Activated CD8-positive, alpha-beta memory T cell treated with anti-CD3 and anti-CD28 coated beads for 48 hours (primary cell): ENCODE results near the gene FNDC3B.

ENCODE experiments used
- DNase-seq, 3 experiments: peaks; one replicate each; pipeline ENCODE4 v3.0.0-alpha.2; 2020; ENCODE audit warnings: low read depth in 2 of 3, low spot score in 2 of 3

Gene FNDC3B

GRCh38 chr3:172379372-172379771, 340.0 kb downstream of the FNDC3B start:
- DNase-seq: no peak

- DNase-seq: no peak
Observed at GRCh38 chr3:172380632-172381031, 341.3 kb downstream of the FNDC3B start.

GRCh38 chr3:172383306-172383796, 344.0 kb downstream of the FNDC3B start:
- DNase-seq: no peak

GRCh38 chr3:172384836-172385235, 345.5 kb downstream of the FNDC3B start:
- no peak for DNase-seq

GRCh38 chr3:172387728-172388127, 348.4 kb downstream of the FNDC3B start:
- no peak for DNase-seq

GRCh38 chr3:172388412-172389078, 349.2 kb downstream of the FNDC3B start:
- DNase-seq: no peak

- no peak for DNase-seq
Observed at GRCh38 chr3:172390792-172391191, 351.4 kb downstream of the FNDC3B start.

- no peak for DNase-seq
Observed at GRCh38 chr3:172391592-172392302, 352.4 kb downstream of the FNDC3B start.

GRCh38 chr3:172394692-172395091, 355.3 kb downstream of the FNDC3B start:
- no peak for DNase-seq

- DNase-seq: no peak
Observed at GRCh38 chr3:172396400-172396799, 357.0 kb downstream of the FNDC3B start.

GRCh38 chr3:172397716-172398405, 358.5 kb downstream of the FNDC3B start:
- DNase-seq: no peak

GRCh38 chr3:172398484-172398883, 359.1 kb downstream of the FNDC3B start:
- no peak for DNase-seq

- DNase-seq: no peak
Observed at GRCh38 chr3:172402090-172402489, 362.7 kb downstream of the FNDC3B start.

- DNase-seq: no peak
Observed at GRCh38 chr3:172402892-172403643, 363.7 kb downstream of the FNDC3B start.

GRCh38 chr3:172404237-172404962, 365.0 kb downstream of the FNDC3B start:
- no peak for DNase-seq

- no peak for DNase-seq
Observed at GRCh38 chr3:172405914-172406313, 366.5 kb downstream of the FNDC3B start.

GRCh38 chr3:172407872-172408271, 368.5 kb downstream of the FNDC3B start:
- DNase-seq: no peak

- no peak for DNase-seq
Observed at GRCh38 chr3:172410702-172411477, 371.5 kb downstream of the FNDC3B start.

- DNase-seq: no peak
Observed at GRCh38 chr3:172411478-172411947, 372.1 kb downstream of the FNDC3B start.

GRCh38 chr3:172415323-172415722, 375.9 kb downstream of the FNDC3B start:
- DNase-seq: no peak
